ENCODE data around the gene LLGL2.

DNA sequence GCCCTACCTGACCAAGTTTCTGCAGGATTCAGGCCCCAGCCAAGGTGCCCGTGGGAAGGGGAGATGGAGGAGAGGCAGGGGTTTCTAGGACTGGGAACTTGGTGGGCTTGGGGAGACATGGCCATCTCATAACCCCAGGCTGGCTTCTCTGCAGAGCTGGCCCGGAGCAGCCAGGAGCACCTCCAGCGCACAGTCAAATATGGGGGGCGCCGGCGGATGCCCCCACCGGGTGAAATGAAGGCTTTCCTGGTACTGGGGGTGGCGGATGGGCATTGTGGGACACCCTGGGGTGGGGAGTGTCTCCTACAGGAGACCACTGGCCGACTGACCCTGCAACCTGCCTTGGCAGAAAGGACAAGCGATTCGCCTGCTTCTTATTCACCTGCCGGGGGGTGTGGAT, 98.5 kb downstream of the LLGL2 start:
- TF ChIP-seq, protein P1, sequence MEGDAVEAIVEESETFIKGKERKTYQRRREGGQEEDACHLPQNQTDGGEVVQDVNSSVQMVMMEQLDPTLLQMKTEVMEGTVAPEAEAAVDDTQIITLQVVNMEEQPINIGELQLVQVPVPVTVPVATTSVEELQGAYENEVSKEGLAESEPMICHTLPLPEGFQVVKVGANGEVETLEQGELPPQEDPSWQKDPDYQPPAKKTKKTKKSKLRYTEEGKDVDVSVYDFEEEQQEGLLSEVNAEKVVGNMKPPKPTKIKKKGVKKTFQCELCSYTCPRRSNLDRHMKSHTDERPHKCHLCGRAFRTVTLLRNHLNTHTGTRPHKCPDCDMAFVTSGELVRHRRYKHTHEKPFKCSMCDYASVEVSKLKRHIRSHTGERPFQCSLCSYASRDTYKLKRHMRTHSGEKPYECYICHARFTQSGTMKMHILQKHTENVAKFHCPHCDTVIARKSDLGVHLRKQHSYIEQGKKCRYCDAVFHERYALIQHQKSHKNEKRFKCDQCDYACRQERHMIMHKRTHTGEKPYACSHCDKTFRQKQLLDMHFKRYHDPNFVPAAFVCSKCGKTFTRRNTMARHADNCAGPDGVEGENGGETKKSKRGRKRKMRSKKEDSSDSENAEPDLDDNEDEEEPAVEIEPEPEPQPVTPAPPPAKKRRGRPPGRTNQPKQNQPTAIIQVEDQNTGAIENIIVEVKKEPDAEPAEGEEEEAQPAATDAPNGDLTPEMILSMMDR (IDR thresholded peaks at IDR 0.05 in 8 of 11, conservative IDR thresholded peaks at IDR 0.05 in 3 of 11) = no peak
- no peak for TF ChIP-seq POLR2A (IDR thresholded peaks at IDR 0.05)
